ENCODE results near the gene LCE1B. TPM values are rescaled to one million over a fixed set of nuclear protein-coding genes. Genes with fewer than 3 reads are reported as not detected.

Gene LCE1B
- total and polyA plus RNA-seq, 4 donors, result not detected

DNA sequence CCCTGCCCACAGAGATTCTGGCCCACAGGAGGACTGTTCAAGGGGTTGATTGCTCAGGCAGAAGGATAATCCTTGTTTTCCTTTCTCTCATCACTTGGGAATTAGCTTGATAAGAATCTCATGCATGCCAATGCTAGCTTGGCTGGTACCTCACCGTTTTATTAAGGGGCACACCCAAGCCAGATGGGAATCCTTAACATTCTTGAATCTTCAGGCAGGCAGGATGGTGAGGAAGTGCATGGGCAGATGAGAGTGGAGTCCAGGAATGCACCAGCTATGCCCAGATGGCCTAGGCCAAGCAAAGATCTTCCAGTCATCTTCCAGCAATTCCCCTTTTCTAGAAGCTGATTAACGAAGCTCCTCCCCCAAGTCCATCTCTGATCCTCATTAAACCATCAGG, 43.9 kb downstream of the LCE1B start:
- H3K4me1 ChIP-seq (ENCODE audit: control insufficient read depth in 4 of 4, insufficient read depth in 4 of 4, low read length in 3 of 4), result no peaks in the 10 kb centered on the region
- H3K4me3 ChIP-seq (ENCODE audit: low read depth in 1 of 3, low read length in 3 of 3), result no peak overlapping the region
- no peak overlapping the region for H3K9ac ChIP-seq (ENCODE audit: low read depth in 1 of 2, low read length in 2 of 2)
- no peaks in the 10 kb centered on the region for H3K9me3 ChIP-seq (ENCODE audit: control insufficient read depth in 4 of 4, low read length in 3 of 4)
- H3K36me3 ChIP-seq (ENCODE audit: control insufficient read depth in 4 of 4, insufficient read depth in 3 of 4, low read depth in 1 of 4, low read length in 3 of 4), result no peaks in the 10 kb centered on the region
- peaks cover 0 to 10% (median 0%) of the 10 kb centered on the region in 4 donors for H3K27me3 ChIP-seq (ENCODE audit: control insufficient read depth in 4 of 4, insufficient read depth in 4 of 4, low read length in 3 of 4)
- H3K27ac ChIP-seq (ENCODE audit: low read depth in 1 of 2, low read length in 2 of 2), result no peak overlapping the region
- TF ChIP-seq YY1 (IDR thresholded peaks at IDR 0.05), result no peak
- no peak for TF ChIP-seq TAF1 (conservative IDR thresholded peaks at IDR 0.05)
- no peak for TF ChIP-seq GABPA (IDR thresholded peaks at IDR 0.05 in 1 of 2, conservative IDR thresholded peaks at IDR 0.05 in 1 of 2)
- TF ChIP-seq CTCF (IDR thresholded peaks at IDR 0.05; ENCODE audit: low read depth, low read length, missing input control), result no peak
- no peak for TF ChIP-seq HNF4A (conservative IDR thresholded peaks at IDR 0.05)
- TF ChIP-seq HNF4G (IDR thresholded peaks at IDR 0.05), result no peak
- TF ChIP-seq RXRA (IDR thresholded peaks at IDR 0.05), result no peak
- TF ChIP-seq JUND (IDR thresholded peaks at IDR 0.05), result no peak
- TF ChIP-seq SP1 (IDR thresholded peaks at IDR 0.05), result no peak
- TF ChIP-seq MAX (IDR thresholded peaks at IDR 0.05), result no peak
- no peak for TF ChIP-seq EGR1 (IDR thresholded peaks at IDR 0.05; ENCODE audit: low read depth in 2 of 2)
- no peak for TF ChIP-seq FOXA1 (IDR thresholded peaks at IDR 0.05)
- TF ChIP-seq NR2F2 (IDR thresholded peaks at IDR 0.05), result no peak
- TF ChIP-seq RAD21 (IDR thresholded peaks at IDR 0.05), result no peak
- 43% methylated on average over 2 of the region's 2 CpGs for WGBS
- no peak for DNase-seq (ENCODE audit: low spot score)

- Histone ChIP-seq H3K4me1 (ENCODE audit: control insufficient read depth in 4 of 4, insufficient read depth in 4 of 4, low read length in 3 of 4) (no peaks in the 10 kb centered on the region), H3K27ac (ENCODE audit: low read depth in 1 of 2, low read length in 2 of 2) (no peak overlapping the region), H3K27me3 (ENCODE audit: control insufficient read depth in 4 of 4, insufficient read depth in 4 of 4, low read length in 3 of 4) (peaks cover 0 to 10% (median 0%) of the 10 kb centered on the region in 4 donors), H3K9me3 (ENCODE audit: control insufficient read depth in 4 of 4, low read length in 3 of 4) (no peaks in the 10 kb centered on the region), H3K9ac (ENCODE audit: low read depth in 1 of 2, low read length in 2 of 2) (no peak overlapping the region), H3K36me3 (ENCODE audit: control insufficient read depth in 4 of 4, insufficient read depth in 3 of 4, low read depth in 1 of 4, low read length in 3 of 4) (no peaks in the 10 kb centered on the region), H3K4me3 (ENCODE audit: low read depth in 1 of 3, low read length in 3 of 3) (no peak overlapping the region)
- no peak for DNase-seq (ENCODE audit: low spot score)
- WGBS, result 70% methylated on average over 1 of the region's 1 CpG
- TF ChIP-seq HNF4A (conservative IDR thresholded peaks at IDR 0.05) (no peak), YY1 (IDR thresholded peaks at IDR 0.05) (no peak), EGR1 (IDR thresholded peaks at IDR 0.05; ENCODE audit: low read depth in 2 of 2) (no peak), TAF1 (conservative IDR thresholded peaks at IDR 0.05) (no peak), JUND (IDR thresholded peaks at IDR 0.05) (no peak), ZBTB33 (IDR thresholded peaks at IDR 0.05) (no peak), NR2F2 (IDR thresholded peaks at IDR 0.05) (no peak), FOXA2 (IDR thresholded peaks at IDR 0.05) (no peak), CTCF (IDR thresholded peaks at IDR 0.05; ENCODE audit: low read depth, low read length, missing input control) (no peak), HNF4G (IDR thresholded peaks at IDR 0.05) (no peak), FOXA1 (IDR thresholded peaks at IDR 0.05) (no peak), RAD21 (IDR thresholded peaks at IDR 0.05) (no peak), MAX (IDR thresholded peaks at IDR 0.05) (no peak)
- TF ChIP-seq, protein P1, sequence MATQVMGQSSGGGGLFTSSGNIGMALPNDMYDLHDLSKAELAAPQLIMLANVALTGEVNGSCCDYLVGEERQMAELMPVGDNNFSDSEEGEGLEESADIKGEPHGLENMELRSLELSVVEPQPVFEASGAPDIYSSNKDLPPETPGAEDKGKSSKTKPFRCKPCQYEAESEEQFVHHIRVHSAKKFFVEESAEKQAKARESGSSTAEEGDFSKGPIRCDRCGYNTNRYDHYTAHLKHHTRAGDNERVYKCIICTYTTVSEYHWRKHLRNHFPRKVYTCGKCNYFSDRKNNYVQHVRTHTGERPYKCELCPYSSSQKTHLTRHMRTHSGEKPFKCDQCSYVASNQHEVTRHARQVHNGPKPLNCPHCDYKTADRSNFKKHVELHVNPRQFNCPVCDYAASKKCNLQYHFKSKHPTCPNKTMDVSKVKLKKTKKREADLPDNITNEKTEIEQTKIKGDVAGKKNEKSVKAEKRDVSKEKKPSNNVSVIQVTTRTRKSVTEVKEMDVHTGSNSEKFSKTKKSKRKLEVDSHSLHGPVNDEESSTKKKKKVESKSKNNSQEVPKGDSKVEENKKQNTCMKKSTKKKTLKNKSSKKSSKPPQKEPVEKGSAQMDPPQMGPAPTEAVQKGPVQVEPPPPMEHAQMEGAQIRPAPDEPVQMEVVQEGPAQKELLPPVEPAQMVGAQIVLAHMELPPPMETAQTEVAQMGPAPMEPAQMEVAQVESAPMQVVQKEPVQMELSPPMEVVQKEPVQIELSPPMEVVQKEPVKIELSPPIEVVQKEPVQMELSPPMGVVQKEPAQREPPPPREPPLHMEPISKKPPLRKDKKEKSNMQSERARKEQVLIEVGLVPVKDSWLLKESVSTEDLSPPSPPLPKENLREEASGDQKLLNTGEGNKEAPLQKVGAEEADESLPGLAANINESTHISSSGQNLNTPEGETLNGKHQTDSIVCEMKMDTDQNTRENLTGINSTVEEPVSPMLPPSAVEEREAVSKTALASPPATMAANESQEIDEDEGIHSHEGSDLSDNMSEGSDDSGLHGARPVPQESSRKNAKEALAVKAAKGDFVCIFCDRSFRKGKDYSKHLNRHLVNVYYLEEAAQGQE (IDR thresholded peaks at IDR 0.05), result no peak
- TF ChIP-seq, protein P2, sequence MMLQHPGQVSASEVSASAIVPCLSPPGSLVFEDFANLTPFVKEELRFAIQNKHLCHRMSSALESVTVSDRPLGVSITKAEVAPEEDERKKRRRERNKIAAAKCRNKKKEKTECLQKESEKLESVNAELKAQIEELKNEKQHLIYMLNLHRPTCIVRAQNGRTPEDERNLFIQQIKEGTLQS (IDR thresholded peaks at IDR 0.05), result no peak
These were observed 46.3 kb downstream of the LCE1B start for GRCh38 chr1:152858062-152858461.
